Heart left ventricle (tissue), 16 donors: Measurements from ENCODE around the gene UBALD2. TPM values are rescaled to one million over a fixed set of nuclear protein-coding genes. Genes with fewer than 3 reads are reported as not detected.

Experiments used
- ATAC-seq, 4 donors: fragments of 200-7000 bp; cut with Tn5 transposase; one replicate each; pipeline ENCODE4 v1.9.1; 2020 to 2022; ENCODE audit warnings: moderate library complexity in 4 of 4, mild to moderate bottlenecking in 3 of 4, moderate number of reproducible peaks in 1 of 4
- DNase-seq, 5 donors: peaks; one replicate each; pipeline ENCODE4 v3.0.0-alpha.2; 2020
- H3K27ac ChIP-seq, 12 donors: fragments of 200-600 bp; sonication (generic) in 4 of 12; one replicate each; pipeline versions ENCODE4 v1.5.0 to v1.8.0; 2016 to 2022; ENCODE audit warnings: mild to moderate bottlenecking in 2 of 12
- H3K27me3 ChIP-seq, 9 donors: fragments of 200-600 bp; sonication (generic) in 2 of 9; one replicate each; pipeline versions ENCODE4 v1.5.1 to v1.8.0; 2016 to 2022; ENCODE audit warnings: mild to moderate bottlenecking in 3 of 9
- H3K36me3 ChIP-seq, 9 donors: fragments of 200-600 bp; sonication (generic) in 2 of 9; one replicate each; pipeline versions ENCODE4 v1.5.0 to v1.8.0; 2018 to 2022; ENCODE audit warnings: mild to moderate bottlenecking in 2 of 9
- H3K4me1 ChIP-seq, 12 donors: fragments of 200-600 bp; sonication (generic) in 4 of 12; one replicate each; pipeline versions ENCODE4 v1.5.0 to v1.8.0; 2016 to 2022; ENCODE audit warnings: mild to moderate bottlenecking in 3 of 12
- H3K4me3 ChIP-seq, 12 donors: fragments of 200-600 bp; sonication (generic) in 4 of 12; one replicate each; pipeline versions ENCODE4 v1.5.0 to v1.8.0; 2017 to 2022; ENCODE audit warnings: mild to moderate bottlenecking in 9 of 12, moderate library complexity in 4 of 12
- H3K9me3 ChIP-seq, 12 donors: fragments of 200-600 bp; sonication (generic) in 4 of 12; one replicate each; pipeline versions ENCODE4 v1.5.0 to v1.8.0; 2016 to 2022; ENCODE audit warnings: mild to moderate bottlenecking in 1 of 12
- CTCF ChIP-seq, 12 donors: fragments of 200-600 bp; sonication (generic) in 4 of 12; IDR thresholded peaks; one replicate each; pipeline versions ENCODE4 v1.5.0 to v1.8.0; 2018 to 2022; ENCODE audit warnings: antibody characterized with exemption in 12 of 12, mild to moderate bottlenecking in 5 of 12
- POLR2A ChIP-seq, 2 donors: fragments of 450-650 bp; IDR thresholded peaks; one replicate each; pipeline ENCODE4 v1.6.1; 2017; ENCODE audit warnings: antibody characterized with exemption in 2 of 2, mild to moderate bottlenecking in 2 of 2, moderate library complexity in 2 of 2
- WGBS, 4 donors: extraction: QIAGEN DNeasy Blood & Tissue Kit in 2 of 4; methylation state at CpG; one replicate each; pipeline versions ENCODE4 v1.1.5 to v1.1.7; 2013 to 2018; 5-methylcytosine and 5-hydroxymethylcytosine counted together
- intact Hi-C, 10 donors: fragments of 100-400 bp; cut with DNase I; formaldehyde crosslinking; loops; one replicate each; pipeline versions ENCODE4 v1.11.1 to v1.14.2; 2022
- polyA plus RNA-seq, 2 donors: library from polyadenylated mRNA; stranded (reverse); fragments of 200-250 nt; gene quantifications; one replicate each; pipeline ENCODE4 v1.2.3, GENCODE V29; 2013
- total RNA-seq, 9 donors: library from RNA; depleted of rRNA in 2 of 9; stranded (reverse); fragments of >200 nt in 2 of 9; fragmentation: NEBNext Ultra II Directional in 3 of 9; extraction: Animal tissue kit (Norgen Biotek cat#: 25700) in 3 of 9; gene quantifications; one replicate each; pipeline versions ENCODE4 v1.1.0 to v1.2.4, GENCODE V29; 2016 to 2023
- donor health status: ischemic (EF 13 %, LVEDD 7.1; RV severe dilation, severe dysfunction).
- donor health status: healthy with polysubstance abuse.
- donor health status: DM: no; HTN: yes; CAD: no.
- donor health status: DM: no; HTN: no; CAD: no.
- donor health status: ischemic (EF 25% LVEDD 6.9; RV normal size, moderate dysfunction).
- donor health status: ischemic (EF 25% LVEDD 5.7; RV mildly dilated, moderate dysfunction).
- donor health status: healthy.
- donor health status: DM: yes; HTN: yes; CAD: no.
- donor health status: ischemic (EF 35%, LVEDD 5.7; RV mildly dilated, moderate dysfunction).
- donor health status: nonischemic (EF 11% LVEDD 7.7; RV severe dilation, severe dysfunction).
- donor health status: DM: yes; HTN: yes; CAD: no.
- donor health status: PGD.
- donor health status: ischemic (EF 29% LVEDD 5.4; RV normal size, mild dysfunction).
- donor health status: nonischemic (EF 23%, LVEDD 6.1; RV moderate dilation, normal function).

UBALD2 gene
- total and polyA plus RNA-seq, 11 donors = 8.5 to 49.8 (median 21.9) TPM

DNA sequence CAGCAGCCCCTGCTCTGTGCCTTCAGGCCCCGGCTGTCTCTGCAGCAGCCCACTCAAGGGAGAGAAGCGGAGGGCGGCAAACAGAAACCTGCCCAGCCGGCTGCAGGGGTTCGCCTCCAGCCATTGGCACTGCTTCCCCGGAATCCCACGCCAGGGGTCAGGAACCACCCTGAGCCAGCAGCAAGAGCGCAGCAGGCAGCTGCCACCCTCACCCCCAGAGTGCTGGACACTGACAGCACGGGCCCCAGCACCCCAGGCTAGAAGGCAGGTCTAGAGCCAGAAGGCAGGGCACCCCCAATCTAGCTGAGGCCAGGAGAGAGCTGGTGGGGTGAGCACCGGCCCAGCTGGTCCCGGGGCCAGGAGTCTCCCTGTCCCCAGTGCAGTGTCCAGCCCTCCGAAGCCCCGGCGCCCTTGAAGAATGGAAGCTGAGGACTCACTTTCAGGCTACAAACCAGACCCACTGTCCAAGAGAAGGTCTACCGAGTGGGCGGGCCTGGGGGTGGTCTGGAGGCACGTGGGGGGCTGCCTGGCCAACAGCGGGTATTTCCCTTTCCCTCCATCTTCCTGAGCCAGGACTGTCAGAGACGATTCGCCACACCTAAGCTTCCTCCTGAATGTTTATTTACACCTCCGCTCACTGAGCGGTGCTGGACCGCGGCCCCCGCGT, 8.4 kb downstream of the UBALD2 start:
- 77 to 87% (median 81%) methylated on average over 20 to 26 of the region's 26 CpGs for WGBS, 4 donors
- no peak for TF ChIP-seq POLR2A (IDR thresholded peaks at IDR 0.05)
- no peak for TF ChIP-seq CTCF (IDR thresholded peaks at IDR 0.05)
- intact Hi-C loops = loop anchor here in 4 of 10 donors (10.0 kb wide), 3 partner anchors 89 to 369 kb away; partner anchors contain the start of gene MRPL38 (in 1 of the 4)
- peaks cover 0 to 25% (median 14%) of the 10 kb centered on the region in 9 donors for H3K36me3 ChIP-seq
- no peak for ATAC-seq
- no peaks in the 10 kb centered on the region for H3K9me3 ChIP-seq
- peaks cover 8 to 54% (median 42%) of the 10 kb centered on the region in 12 donors for H3K4me1 ChIP-seq
- no peaks in the 10 kb centered on the region for H3K27me3 ChIP-seq
- DNase-seq = no peak
- peak overlapping the region in 1 of 12 donors; percentile 79 for H3K27ac ChIP-seq
- H3K4me3 ChIP-seq = no peak overlapping the region

GRCh38 chr17:76274112-76274956, 9.2 kb downstream of the UBALD2 start:
- Histone ChIP-seq H3K9me3 (no peaks in the 10 kb centered on the region), H3K36me3 (peaks cover 0 to 20% (median 11%) of the 10 kb centered on the region in 9 donors), H3K27ac (peak overlapping the region in 1 of 12 donors; percentile 65), H3K4me3 (no peak overlapping the region), H3K27me3 (no peaks in the 10 kb centered on the region), H3K4me1 (peaks cover 3 to 50% (median 37%) of the 10 kb centered on the region in 12 donors)
- ATAC-seq = no peak
- peak in 1 of 5 donors; percentile 32 for DNase-seq
- no peak for TF ChIP-seq CTCF (IDR thresholded peaks at IDR 0.05)
- no peak for TF ChIP-seq POLR2A (IDR thresholded peaks at IDR 0.05)
- intact Hi-C loops = loop anchor here in 4 of 10 donors (10.0 kb wide), 3 partner anchors 90 to 370 kb away; partner anchors contain the start of gene MRPL38 (in 1 of the 4)
- WGBS, 4 donors = 70 to 76% (median 71%) methylated on average over 20 to 21 of the region's 21 CpGs

DNA sequence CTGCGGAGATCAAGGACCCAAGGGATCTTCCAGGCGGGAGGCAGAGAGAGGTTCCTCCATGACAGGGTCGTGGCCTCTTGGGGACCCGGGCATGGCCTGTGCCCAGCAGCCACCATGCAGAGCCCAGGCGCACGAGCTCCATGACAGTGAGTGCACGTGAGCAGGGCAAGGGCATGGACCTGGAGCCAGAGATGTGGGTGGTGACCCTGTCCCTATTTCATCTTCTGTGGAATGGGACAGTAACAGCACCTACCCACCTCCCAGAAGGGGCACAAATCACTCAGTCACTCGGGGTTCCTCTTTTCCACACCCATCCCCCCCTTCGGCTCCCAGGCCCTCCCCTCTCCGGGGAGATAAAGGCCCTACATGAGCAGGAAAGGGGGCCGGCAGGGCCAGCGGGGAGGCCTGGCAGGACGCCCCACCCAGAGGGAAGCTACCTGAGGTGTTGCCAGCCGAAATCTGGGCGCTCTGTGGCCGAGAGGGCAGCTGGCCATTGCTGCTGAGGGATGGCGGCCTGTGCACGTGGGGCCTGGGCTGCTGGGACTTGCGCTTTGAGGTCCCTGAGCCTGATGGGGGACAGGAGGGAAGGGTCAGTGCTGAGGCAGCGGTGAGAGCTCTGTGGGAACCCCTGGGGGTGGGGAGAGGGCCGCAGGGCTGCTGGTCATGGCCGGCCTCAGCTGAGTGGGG, 10.4 kb downstream of the UBALD2 start:
- DNase-seq = no peak
- H3K9me3 ChIP-seq = no peaks in the 10 kb centered on the region
- H3K27me3 ChIP-seq = no peaks in the 10 kb centered on the region
- intact Hi-C loops = loop anchor here in 6 of 10 donors (5.0 to 10.0 kb wide), 6 partner anchors 91 to 371 kb away; partner anchors contain the start of gene MRPL38 (in 1 of the 6)
- H3K4me3 ChIP-seq = no peak overlapping the region
- peaks cover 0 to 8% (median 4%) of the 10 kb centered on the region in 9 donors for H3K36me3 ChIP-seq
- peaks cover 3 to 41% (median 27%) of the 10 kb centered on the region in 12 donors for H3K4me1 ChIP-seq
- ATAC-seq = no peak
- no peak for TF ChIP-seq CTCF (IDR thresholded peaks at IDR 0.05)
- TF ChIP-seq POLR2A (IDR thresholded peaks at IDR 0.05) = no peak
- no peak overlapping the region for H3K27ac ChIP-seq
- WGBS, 4 donors = 86 to 95% (median 87%) methylated on average over 17 to 22 of the region's 22 CpGs
